GM21825 (cell line): Measurements from ENCODE around the gene NUCB2.
"Not testable (repeated sequence)": the region's sequence is repeated elsewhere in the genome, so short reads cannot be mapped to it uniquely, and the experiment has no call there.

Experiments used
- ATAC-seq: cut with Tn5 transposase; IDR thresholded peaks from one replicate; pipeline ENCODE4 v1.9.1; 2021; ENCODE audit warnings: mild to moderate bottlenecking, moderate library complexity; ENCODE audit not compliant: unreplicated experiment

The NUCB2 gene

GRCh38 chr11:17268500-17268899 is 8.0 kb upstream of the NUCB2 start:
- ATAC-seq = not testable (repeated sequence)

- no peak for ATAC-seq
Observed at GRCh38 chr11:17268902-17269301, 7.6 kb upstream of the NUCB2 start.

GRCh38 chr11:17272801-17273200 is 3.7 kb upstream of the NUCB2 start:
- no peak for ATAC-seq

DNA sequence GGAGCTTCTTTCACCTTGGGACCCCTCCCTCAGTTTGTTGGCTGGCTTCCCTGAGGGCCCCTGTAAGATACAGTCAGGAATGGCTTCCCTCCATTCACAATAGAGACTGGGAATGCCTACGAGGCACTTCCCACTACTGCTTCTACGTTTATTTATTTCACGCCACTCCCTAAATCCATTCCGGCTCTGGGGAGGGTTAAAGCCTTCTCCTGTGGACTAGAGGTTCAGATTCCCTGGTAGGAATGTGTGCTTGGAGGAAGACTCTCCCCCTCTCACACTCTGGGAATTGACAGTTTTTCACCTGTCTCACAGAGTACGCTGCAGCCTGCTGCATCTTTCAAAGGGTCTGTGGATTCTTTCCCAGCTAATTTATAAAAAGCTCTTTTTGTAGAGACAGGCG is 3.3 kb upstream of the NUCB2 start:
- no peak for ATAC-seq

DNA sequence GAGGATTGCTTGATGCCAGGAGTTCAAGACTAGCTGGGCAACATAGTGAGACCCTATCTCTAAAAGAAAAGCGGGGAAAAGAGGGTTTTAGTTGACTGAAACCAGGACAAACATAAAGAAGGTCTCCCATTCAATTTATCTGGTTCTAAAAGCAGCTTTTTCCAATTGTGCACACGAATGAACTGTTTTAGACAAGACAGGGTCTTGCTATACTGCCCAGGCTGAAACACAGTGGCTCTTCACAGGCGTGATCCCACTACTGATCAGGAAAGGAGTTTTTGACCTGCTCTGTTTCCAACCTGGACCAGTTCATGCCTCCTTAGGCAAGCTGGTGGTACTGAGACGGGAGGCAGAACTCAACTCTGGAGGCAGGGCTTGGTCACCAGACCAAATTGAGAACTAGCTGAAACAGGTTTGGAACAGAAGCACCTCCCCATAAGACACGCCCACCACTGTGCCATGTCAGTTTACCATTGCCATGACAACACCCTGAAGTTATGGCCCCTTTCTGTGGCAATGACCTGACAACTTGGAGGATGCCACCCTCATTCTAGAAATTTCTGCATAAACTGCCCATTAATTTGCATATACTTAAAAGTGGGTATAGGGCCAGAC is 2.8 kb upstream of the NUCB2 start:
- no peak for ATAC-seq

GRCh38 chr11:17275400-17276235 is 921 bp upstream of the NUCB2 start:
- ATAC-seq = no peak

GRCh38 chr11:17277024-17277584 is 565 bp downstream of the NUCB2 start:
- ATAC-seq = peak; percentile 2

- no peak for ATAC-seq
Observed at GRCh38 chr11:17280494-17281127, 4.1 kb downstream of the NUCB2 start.

- ATAC-seq = no peak
Observed at GRCh38 chr11:17286332-17286731, 9.8 kb downstream of the NUCB2 start.

DNA sequence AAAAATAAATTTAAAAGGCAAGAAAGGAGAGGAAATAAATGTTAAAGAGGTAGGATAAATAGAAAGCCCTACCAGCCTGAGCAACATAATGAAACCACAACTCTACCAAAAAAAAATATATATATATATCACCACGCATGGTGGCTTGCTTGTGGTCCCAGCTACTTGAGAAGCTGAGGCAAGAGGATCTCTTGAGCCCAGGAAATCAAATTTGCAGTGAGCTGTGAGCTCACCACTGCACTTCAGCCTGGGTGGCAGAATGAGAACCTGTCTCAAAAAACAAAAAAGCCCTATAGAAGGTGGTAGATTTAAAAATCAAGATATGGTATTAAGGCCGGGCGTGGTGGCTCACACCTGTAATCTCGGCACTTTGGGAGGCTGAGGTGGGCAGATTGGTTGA is 10.5 kb downstream of the NUCB2 start:
- ATAC-seq = no peak

- ATAC-seq = no peak
Observed at GRCh38 chr11:17291710-17292109, 15.2 kb downstream of the NUCB2 start.

- no peak for ATAC-seq
Observed at GRCh38 chr11:17293311-17293710, 16.8 kb downstream of the NUCB2 start.

DNA sequence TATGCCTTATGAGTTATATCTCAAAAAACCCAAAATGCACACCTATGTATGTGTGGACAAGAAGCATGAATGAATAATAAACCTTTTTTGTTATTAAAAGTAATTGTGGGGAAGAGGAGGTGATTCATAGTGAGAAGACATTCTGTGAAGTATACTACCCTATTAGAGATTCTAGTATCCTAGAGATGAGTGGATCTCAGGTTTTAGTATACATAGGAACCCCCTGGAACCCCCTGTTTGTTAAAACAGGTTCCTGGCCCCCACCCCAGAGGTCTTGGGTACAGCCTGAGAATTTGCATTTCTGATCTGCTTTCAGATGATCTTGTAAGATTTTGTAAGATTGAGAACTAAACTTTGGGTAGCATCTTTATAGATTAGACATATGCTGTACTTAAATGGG is 17.5 kb downstream of the NUCB2 start:
- ATAC-seq = peak; percentile 42

- ATAC-seq = no peak
Observed at GRCh38 chr11:17296852-17297559, 20.5 kb downstream of the NUCB2 start.

DNA sequence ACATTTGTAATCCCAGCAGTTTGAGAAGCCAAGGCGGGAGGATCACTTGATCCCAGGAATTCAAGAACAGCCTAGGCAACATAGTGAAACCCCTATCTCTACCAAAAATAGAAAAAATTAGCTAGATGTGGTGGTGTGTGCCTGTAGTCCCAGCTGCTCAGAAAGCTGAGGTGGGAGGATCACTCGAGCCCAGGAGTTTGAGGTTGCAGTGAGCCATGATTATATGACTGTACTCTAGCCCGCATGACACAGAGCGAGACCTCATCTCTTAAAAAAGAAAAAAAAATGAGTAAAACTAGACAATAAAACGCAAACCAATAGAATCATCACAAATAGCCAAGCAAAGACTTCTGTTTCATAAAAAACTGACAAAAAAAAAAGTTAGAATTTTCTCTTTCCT is 21.8 kb downstream of the NUCB2 start:
- peak; percentile 50 for ATAC-seq

DNA sequence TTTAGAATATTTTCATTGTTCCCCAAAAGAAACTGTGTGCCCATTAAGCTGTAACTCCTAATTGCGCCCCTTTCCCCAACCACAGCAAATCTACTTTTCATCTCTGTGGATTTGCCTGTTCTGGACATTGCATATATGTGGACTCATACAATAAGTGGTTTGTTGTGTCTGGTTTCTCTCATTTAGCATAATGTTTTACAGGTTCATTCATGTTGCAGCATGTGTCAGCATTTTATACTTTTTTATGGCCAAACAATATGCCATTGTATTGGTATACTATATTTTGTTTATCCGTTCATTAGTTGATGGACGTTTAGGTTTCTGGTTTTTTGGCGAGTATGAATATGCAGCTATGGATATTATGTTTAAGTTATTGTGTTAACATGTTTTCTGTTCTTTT is 23.8 kb downstream of the NUCB2 start:
- no peak for ATAC-seq

DNA sequence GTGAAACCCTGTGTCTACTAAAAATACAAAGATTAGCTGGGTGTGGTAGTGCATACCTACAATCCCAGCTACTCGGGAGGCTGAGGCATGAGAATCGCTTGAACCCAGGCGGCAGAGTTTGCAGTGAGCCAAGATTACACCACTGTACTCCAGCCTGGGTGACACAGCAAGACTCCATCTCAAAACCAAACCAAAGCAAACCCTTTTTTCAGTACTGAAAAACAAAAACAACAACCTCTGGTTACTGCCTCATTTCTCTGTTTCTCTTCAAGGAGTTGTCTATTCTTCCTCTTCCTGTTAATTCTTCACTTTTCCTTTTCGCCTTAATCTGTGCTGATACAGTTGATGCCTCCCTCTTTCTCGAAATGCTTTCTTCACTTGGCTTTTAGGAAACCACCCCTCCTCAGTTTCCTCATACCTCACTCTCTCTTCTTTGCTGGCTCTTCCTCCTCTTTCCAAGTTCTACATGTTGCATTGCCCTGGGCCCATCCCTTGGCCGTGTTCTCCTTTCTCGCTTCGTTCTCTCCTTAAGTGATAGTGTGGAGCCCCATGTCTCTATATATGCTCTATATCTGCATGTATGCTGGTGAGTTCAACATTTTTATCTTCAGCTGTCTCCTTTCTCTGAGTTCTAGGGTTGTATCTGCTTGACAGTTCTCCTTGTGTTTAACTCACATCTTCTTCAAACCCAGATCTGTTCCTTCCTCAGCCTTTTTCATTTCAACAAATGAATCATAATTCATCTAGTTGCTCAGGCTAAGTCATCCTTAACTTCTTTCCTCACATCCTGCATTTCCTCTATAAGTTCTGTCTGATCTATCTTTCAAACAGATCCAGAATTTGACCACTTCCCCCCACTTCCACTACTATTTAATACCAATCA is 37.1 kb downstream of the NUCB2 start:
- ATAC-seq = no peak

DNA sequence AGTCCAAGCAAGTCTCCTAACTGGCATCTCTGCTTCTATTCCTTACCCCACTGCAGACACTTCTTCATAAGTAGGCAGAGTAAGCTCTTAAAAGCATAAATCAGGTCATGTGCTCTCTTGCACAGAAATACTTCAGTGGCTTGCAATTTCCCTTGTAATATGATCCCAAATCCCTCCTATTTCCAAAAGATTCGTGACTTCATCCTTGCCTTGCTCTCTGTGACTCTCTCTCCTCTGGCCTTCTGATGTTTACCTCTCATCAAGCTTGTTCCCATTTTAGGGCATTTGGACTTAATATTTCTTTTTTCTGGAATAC is 37.7 kb downstream of the NUCB2 start:
- no peak for ATAC-seq

DNA sequence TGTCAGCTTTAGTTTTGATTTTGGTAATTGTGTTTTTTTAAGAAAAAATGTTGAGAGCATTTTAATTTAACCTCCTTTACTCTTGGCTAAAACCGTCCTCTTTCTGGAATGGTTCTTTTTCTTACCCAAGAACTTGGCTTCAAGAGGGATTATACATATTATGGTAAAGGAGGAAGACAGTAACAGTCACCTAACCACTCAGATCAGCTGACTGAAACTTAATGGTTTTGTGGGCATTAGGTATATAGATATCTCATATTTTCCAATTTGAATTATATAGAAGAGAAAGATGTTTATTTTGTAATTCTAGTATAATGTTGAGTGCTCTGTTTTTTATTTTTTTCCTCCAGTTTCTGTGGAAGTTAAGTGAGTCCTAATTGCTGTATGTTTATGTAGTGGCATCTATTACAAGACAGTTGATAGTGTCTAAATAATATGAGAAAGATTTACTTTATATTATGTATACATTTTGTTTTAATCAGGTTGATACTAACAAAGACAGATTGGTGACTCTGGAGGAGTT is 38.4 kb downstream of the NUCB2 start:
- ATAC-seq = no peak

DNA sequence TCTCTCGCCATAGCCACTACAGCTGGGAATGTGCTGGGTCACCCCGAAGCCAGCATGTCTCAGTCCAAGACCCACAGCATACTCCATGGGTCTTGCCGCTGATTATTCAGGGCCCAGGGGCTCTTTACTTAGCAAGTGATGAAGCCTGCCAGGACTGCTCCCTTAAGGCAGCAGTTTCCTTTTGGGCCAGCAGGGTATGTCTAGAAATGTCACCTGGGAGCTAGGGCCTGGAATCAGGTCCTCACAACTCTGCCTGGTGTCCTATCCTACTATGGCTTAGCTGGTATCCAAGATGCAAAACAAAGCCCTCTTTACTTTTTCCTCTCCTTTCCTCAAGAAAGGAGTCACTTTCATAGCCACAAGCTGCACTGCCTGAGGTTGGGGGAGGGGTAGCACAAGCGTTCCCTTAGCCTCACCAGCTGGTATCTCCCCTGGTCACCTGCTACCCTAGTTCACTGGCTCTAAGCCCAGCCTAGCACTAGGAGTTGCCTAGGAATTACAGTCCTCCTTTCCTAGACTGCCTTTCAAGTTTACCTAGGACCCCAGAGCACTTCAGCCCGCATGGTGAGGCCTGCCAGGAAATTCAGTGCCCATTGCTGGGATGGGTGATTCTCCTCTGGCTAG is 52.4 kb downstream of the NUCB2 start:
- ATAC-seq = no peak
